ENCODE results near the gene MBNL2. TPM values are rescaled to one million over a fixed set of nuclear protein-coding genes. Genes with fewer than 3 reads are reported as not detected.

MBNL2 gene
- polyA plus RNA-seq, 1 experiment: 27.4 TPM

DNA sequence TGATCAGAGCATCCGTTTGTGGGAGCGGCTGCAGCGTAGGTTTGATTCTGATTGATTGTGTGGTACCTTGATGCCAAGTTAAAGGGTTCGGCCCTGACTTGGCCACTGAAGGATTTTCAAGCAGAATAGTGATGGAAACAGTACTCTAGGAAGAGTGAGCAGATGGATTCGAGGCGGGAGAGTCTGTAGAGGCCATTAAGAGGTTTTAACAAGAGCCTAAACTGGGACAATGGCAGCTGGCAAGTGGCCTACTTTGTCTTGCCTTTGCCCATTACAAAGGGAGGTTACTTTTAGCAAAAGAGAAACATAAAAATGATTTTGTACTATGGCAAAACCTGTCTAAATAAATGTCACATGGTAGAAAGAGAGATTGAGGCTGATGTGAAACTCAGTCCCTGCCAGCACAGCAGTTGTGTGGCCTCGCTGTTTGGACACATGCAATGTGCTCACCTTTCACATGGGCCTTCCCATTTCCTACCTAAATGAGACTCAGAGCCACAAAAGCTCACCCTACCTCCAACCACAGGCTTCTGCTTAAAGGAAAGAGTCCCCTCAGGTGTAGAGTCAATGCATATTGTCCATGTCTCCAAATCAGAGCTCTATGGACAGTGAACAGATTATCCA lies 149.5 kb downstream of the MBNL2 start:
- no peak for DNase-seq (ENCODE audit: low read depth)
- H3K27me3 ChIP-seq (ENCODE audit: control insufficient read depth, insufficient read depth, low read length): no peaks in the 10 kb centered on the region
- TF ChIP-seq, protein P1, sequence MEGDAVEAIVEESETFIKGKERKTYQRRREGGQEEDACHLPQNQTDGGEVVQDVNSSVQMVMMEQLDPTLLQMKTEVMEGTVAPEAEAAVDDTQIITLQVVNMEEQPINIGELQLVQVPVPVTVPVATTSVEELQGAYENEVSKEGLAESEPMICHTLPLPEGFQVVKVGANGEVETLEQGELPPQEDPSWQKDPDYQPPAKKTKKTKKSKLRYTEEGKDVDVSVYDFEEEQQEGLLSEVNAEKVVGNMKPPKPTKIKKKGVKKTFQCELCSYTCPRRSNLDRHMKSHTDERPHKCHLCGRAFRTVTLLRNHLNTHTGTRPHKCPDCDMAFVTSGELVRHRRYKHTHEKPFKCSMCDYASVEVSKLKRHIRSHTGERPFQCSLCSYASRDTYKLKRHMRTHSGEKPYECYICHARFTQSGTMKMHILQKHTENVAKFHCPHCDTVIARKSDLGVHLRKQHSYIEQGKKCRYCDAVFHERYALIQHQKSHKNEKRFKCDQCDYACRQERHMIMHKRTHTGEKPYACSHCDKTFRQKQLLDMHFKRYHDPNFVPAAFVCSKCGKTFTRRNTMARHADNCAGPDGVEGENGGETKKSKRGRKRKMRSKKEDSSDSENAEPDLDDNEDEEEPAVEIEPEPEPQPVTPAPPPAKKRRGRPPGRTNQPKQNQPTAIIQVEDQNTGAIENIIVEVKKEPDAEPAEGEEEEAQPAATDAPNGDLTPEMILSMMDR (IDR thresholded peaks at IDR 0.05; ENCODE audit: insufficient read depth, low read depth, low read length): no peak
- H3K4me3 ChIP-seq (ENCODE audit: low read depth, low read length): no peak overlapping the region
- CTCF ChIA-PET: interaction anchor here (0.9 kb wide), 1 partner anchor 12 kb away, joined by 3 read pairs; no protein-coding TSS in a partner anchor
- POLR2A ChIA-PET: no interaction called here
- peaks cover 12% of the 10 kb centered on the region for H3K36me3 ChIP-seq (ENCODE audit: control insufficient read depth, insufficient read depth, low read length)

DNA sequence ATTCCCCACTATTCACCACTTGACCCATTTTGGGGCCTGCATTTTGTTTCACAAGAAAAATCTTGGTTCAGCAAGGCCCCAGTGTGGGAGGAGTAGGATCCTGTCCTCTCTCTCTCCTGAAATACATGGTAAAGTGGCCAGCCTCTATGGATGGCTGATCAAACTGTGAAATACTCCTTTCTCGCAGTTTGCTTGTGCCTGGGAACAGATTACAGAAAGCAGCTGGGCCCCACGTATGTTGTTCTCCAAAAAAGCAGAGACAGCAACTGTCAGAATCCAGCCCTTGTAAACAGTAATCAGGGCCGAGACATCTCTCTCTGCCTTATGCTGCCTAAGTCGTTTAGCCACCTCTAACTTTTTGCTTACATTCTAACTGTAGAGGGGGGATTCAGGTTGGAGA lies 150.8 kb downstream of the MBNL2 start:
- ChIA-PET POLR2A (interaction anchor here (0.7 kb wide), 1 partner anchor 169 kb away, joined by 4 read pairs; no protein-coding TSS in a partner anchor), CTCF (interaction anchor here (1.4 kb wide), 1 partner anchor 13 kb away, joined by 3 read pairs; no protein-coding TSS in a partner anchor)
- H3K36me3 ChIP-seq (ENCODE audit: control insufficient read depth, insufficient read depth, low read length): peaks cover 15% of the 10 kb centered on the region
- H3K27me3 ChIP-seq (ENCODE audit: control insufficient read depth, insufficient read depth, low read length): no peaks in the 10 kb centered on the region
- no peak overlapping the region for H3K4me3 ChIP-seq (ENCODE audit: low read depth, low read length)
- no peak for DNase-seq (ENCODE audit: low read depth)
- TF ChIP-seq, protein P1 (IDR thresholded peaks at IDR 0.05; ENCODE audit: insufficient read depth, low read depth, low read length): no peak

DNA sequence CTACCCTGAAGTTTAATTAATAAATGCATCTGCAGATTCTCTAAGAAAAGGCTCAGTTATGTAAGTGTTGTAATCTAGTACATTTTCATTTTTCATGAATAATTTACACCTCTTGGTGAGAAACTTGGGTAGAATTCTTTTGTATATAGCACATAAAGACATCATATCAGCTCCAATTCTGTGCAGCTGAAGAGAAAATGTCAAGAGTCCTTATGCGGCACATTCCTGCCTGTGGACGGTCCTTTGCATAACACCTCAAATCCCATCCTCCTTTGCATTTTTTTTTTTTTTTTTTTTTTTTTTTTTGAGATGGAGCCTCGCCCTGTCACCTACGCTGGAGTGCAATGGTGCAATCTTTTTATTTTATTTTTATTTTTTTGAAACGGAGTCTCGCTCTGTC lies 151.7 kb downstream of the MBNL2 start:
- Histone ChIP-seq H3K27me3 (ENCODE audit: control insufficient read depth, insufficient read depth, low read length) (no peaks in the 10 kb centered on the region), H3K4me3 (ENCODE audit: low read depth, low read length) (no peak overlapping the region), H3K36me3 (ENCODE audit: control insufficient read depth, insufficient read depth, low read length) (peaks cover 15% of the 10 kb centered on the region)
- TF ChIP-seq, protein P1 (IDR thresholded peaks at IDR 0.05; ENCODE audit: insufficient read depth, low read depth, low read length): no peak
- ChIA-PET POLR2A (interaction anchor here (0.7 kb wide), 1 partner anchor 168 kb away, joined by 4 read pairs; no protein-coding TSS in a partner anchor), CTCF (no interaction called here)
- no peak for DNase-seq (ENCODE audit: low read depth)

DNA sequence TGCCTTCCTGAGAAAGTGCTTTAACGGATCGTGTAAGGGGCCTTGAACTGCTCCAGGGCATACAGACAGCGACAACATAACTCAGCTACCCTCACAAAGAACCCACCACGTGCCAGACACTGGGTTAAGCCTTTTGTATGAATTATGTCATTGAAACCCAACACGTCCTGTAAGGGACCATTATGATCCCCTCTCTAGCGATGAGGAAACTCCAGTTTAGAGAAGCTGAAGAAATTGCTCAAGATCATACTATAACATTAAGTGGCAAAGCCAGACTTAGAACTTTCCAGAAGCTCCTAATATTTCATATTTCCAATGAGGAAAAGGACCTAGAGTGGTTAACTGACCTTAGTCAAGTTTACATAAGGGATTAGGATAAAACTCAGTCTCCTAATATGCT lies 154.8 kb downstream of the MBNL2 start:
- POLR2A ChIA-PET: no interaction called here
- H3K4me3 ChIP-seq (ENCODE audit: low read depth, low read length): no peak overlapping the region
- peaks cover 14% of the 10 kb centered on the region for H3K36me3 ChIP-seq (ENCODE audit: control insufficient read depth, insufficient read depth, low read length)
- no peaks in the 10 kb centered on the region for H3K27me3 ChIP-seq (ENCODE audit: control insufficient read depth, insufficient read depth, low read length)
- CTCF ChIA-PET: interaction anchor here (0.9 to 1.5 kb wide), 2 partner anchors 8 to 18 kb away, joined by 3 to 4 read pairs; no protein-coding TSS in a partner anchor
- no peak for DNase-seq (ENCODE audit: low read depth)
- TF ChIP-seq, protein P1 (IDR thresholded peaks at IDR 0.05; ENCODE audit: insufficient read depth, low read depth, low read length): no peak

DNA sequence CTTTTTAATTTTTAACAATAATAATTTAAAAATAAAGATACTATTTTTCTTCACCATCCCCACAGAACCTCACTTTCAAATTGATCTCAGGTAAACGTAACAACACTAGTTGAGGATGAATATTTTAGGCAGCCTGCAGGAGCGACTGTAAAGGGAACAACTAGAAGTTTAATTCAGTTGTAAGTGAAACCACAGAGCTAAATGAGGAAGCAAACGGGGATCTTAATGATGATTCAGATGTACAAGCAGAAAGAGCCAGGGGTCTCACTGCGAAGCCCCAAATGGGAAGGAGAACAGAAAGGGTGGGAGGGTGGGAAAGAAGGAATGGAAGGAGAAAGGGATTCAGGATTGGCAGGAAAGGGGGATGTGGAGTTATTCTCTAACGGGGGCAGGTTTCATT lies 157.3 kb downstream of the MBNL2 start:
- DNase-seq (ENCODE audit: low read depth): no peak
- TF ChIP-seq, protein P1 (IDR thresholded peaks at IDR 0.05; ENCODE audit: insufficient read depth, low read depth, low read length): no peak
- no peaks in the 10 kb centered on the region for H3K27me3 ChIP-seq (ENCODE audit: control insufficient read depth, insufficient read depth, low read length)
- POLR2A ChIA-PET: no interaction called here
- peaks cover 16% of the 10 kb centered on the region for H3K36me3 ChIP-seq (ENCODE audit: control insufficient read depth, insufficient read depth, low read length)
- H3K4me3 ChIP-seq (ENCODE audit: low read depth, low read length): no peak overlapping the region
- CTCF ChIA-PET: no interaction called here
